OCI-LY3 (cell line): ENCODE results near the gene CLEC16A.

Experiments used
- H2AFZ ChIP-seq: fragments of 200-600, 300-600 bp; shearing (Covaris generic); 2 replicates; pipeline ENCODE4 v1.6.0; 2014; ENCODE audit warnings: antibody characterized with exemption, low read depth, low read length
- H3K27ac ChIP-seq: fragments of 200-600, 300-600 bp; sonication (generic); 2 replicates; pipeline ENCODE4 v1.5.1; 2014; ENCODE audit warnings: mild to moderate bottlenecking, low read length, moderate library complexity, mixed read lengths
- H3K27me3 ChIP-seq: fragments of 200-600, 300-600 bp; sonication (generic); 2 replicates; pipeline ENCODE4 v1.6.1; 2014; ENCODE audit warnings: low read depth, low read length, mixed read lengths
- H3K36me3 ChIP-seq: fragments of 200-600, 300-600 bp; sonication (generic); replicated peaks from 2 replicates; pipeline ENCODE3; 2014; ENCODE audit warnings: low read depth, low read length, mixed read lengths
- H3K4me1 ChIP-seq: fragments of 300-600, 200-600 bp; sonication (generic); 2 replicates; pipeline ENCODE4 v1.6.1; 2014; ENCODE audit warnings: low read length, mixed read lengths
- H3K4me2 ChIP-seq: fragments of 200-600, 300-600 bp; sonication (generic); 2 replicates; pipeline ENCODE4 v1.6.1; 2014; ENCODE audit warnings: low read length, mixed read lengths
- H3K4me3 ChIP-seq: fragments of 300-600, 200-600 bp; sonication (generic); 2 replicates; pipeline ENCODE4 v1.5.1; 2014; ENCODE audit warnings: antibody characterized with exemption, mild to moderate bottlenecking, low read length, moderate library complexity
- H3K79me2 ChIP-seq: fragments of 300-600, 200-600 bp; shearing (Covaris generic); 2 replicates; pipeline ENCODE4 v1.6.1; 2014; ENCODE audit warnings: mild to moderate bottlenecking, low read length, mixed read lengths
- H3K9ac ChIP-seq: fragments of 300-600, 200-600 bp; shearing (Covaris generic); 2 replicates; pipeline ENCODE4 v1.6.0; 2014; ENCODE audit warnings: mild to moderate bottlenecking, low read length, moderate library complexity
- H3K9me3 ChIP-seq: fragments of 200-600, 300-600 bp; shearing (Covaris generic); 2 replicates; pipeline ENCODE4 v1.6.1; 2014; ENCODE audit warnings: low read length, mixed read lengths; ENCODE audit not compliant: insufficient read depth
- H4K20me1 ChIP-seq: fragments of 200-600, 300-600 bp; sonication (generic); 2 replicates; pipeline ENCODE4 v1.6.1; 2016; ENCODE audit warnings: low read length, mixed read lengths; ENCODE audit not compliant: insufficient read depth
- CTCF ChIP-seq: fragments of 200-600, 300-600 bp; sonication (generic); IDR thresholded peaks from 2 replicates; pipeline ENCODE4 v1.5.1; 2014; ENCODE audit warnings: antibody characterized with exemption, low read length, low read depth
- EZH2phosphoT487 ChIP-seq: fragments of 200-600 bp; shearing (Covaris generic); IDR thresholded peaks from 2 replicates; pipeline ENCODE4 v1.6.1; 2018; ENCODE audit warnings: antibody characterized with exemption, mixed run types, low read depth

The CLEC16A gene

DNA sequence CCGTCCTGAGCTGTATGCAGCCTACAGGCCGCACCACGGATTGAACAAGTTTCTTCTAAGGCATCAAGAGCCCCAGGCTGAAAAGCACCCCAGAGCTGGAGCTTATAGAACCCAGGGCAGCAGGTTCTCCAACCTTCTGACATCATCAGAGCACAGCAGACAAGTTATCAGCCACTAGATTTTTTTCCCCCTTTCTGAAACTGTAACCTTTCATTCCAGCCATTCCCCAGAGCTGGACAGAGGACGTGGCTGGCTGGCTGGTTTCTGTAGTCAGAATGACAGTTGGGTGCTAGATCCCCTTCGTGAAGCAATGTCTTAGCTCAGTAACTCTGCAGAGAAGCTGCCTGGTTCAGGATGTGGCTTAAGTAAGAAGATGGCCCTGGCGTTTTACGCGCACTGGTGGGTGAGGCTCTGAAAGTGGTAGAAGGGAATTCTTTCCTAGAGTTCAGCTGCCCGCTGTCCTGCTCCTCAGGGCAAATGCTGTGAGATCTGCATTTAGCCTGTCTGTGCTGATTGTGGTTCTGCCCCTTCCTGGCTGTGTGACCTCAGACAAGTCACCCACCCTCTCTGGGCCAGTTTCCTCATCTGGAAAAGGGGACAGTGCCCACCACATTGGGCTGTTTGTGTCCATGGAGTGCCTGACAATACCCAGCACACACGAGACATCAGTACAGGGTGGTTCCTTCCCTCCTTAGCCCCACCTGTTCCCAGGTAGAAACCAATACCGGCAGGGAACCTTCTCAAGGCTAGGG is 11.2 kb upstream of the CLEC16A start:
- Histone ChIP-seq H3K9me3 (no peaks in the 10 kb centered on the region), H3K9ac (no peak overlapping the region), H4K20me1 (peaks cover 19% of the 10 kb centered on the region; the same call in 1 of the 2 replicates), H2AFZ (no peak overlapping the region), H3K36me3 (peaks cover 21% of the 10 kb centered on the region), H3K27ac (no peak overlapping the region), H3K27me3 (no peaks in the 10 kb centered on the region), H3K79me2 (0 out of 2 replicates have a peak, but pooled peaks cover 4% of the 10 kb centered on the region), H3K4me2 (no peak overlapping the region), H3K4me1 (0 out of 2 replicates have a peak, but pooled peaks cover 9% of the 10 kb centered on the region), H3K4me3 (no peak overlapping the region)
- TF ChIP-seq CTCF (no peak), EZH2phosphoT487 (no peak)

DNA sequence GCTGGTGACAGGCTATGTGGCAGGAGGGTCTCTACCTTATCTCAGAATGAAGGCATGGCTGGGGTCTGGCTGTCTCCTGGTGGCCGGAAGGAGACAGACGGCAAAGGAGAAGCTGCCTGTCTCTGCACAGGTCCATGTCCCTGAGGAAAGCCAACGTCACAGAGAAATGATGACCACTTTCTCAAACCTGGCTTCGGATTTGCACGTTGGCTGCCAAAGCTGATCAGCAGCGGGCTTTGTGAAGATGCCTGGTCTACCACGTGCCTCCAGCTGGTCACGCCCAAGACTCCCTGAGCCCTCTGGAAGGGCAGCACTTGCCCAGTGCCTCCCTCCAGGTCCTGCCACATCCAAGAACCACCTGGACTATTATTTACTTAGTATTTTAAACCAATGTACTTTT is 10.5 kb upstream of the CLEC16A start:
- TF ChIP-seq EZH2phosphoT487 (no peak), CTCF (no peak)
- H3K4me3 ChIP-seq, result no peak overlapping the region
- H3K79me2 ChIP-seq, result peaks cover 9% of the 10 kb centered on the region; the same call in 1 of the 2 replicates
- H3K36me3 ChIP-seq, result peaks cover 28% of the 10 kb centered on the region
- H3K27me3 ChIP-seq, result no peaks in the 10 kb centered on the region
- H4K20me1 ChIP-seq, result peaks cover 19% of the 10 kb centered on the region; the same call in 1 of the 2 replicates
- H3K27ac ChIP-seq, result no peak overlapping the region
- no peak overlapping the region for H2AFZ ChIP-seq
- no peak overlapping the region for H3K9ac ChIP-seq
- peaks cover 9% of the 10 kb centered on the region; the same call in 1 of the 2 replicates for H3K4me1 ChIP-seq
- no peak overlapping the region for H3K4me2 ChIP-seq
- no peaks in the 10 kb centered on the region for H3K9me3 ChIP-seq

GRCh38 chr16:10934325-10935107 is 9.8 kb upstream of the CLEC16A start:
- peaks cover 24% of the 10 kb centered on the region; the same call in 1 of the 2 replicates for H4K20me1 ChIP-seq
- H3K79me2 ChIP-seq, result peaks cover 13% of the 10 kb centered on the region
- no peak for TF ChIP-seq EZH2phosphoT487
- no peak for TF ChIP-seq CTCF
- no peak overlapping the region for H3K4me2 ChIP-seq
- H3K27ac ChIP-seq, result no peak overlapping the region
- H3K4me1 ChIP-seq, result peaks cover 7% of the 10 kb centered on the region; the same call in 1 of the 2 replicates
- H3K9me3 ChIP-seq, result no peaks in the 10 kb centered on the region
- peaks cover 34% of the 10 kb centered on the region for H3K36me3 ChIP-seq
- no peak overlapping the region for H3K9ac ChIP-seq
- H3K27me3 ChIP-seq, result no peaks in the 10 kb centered on the region
- H2AFZ ChIP-seq, result no peak overlapping the region
- no peak overlapping the region for H3K4me3 ChIP-seq

GRCh38 chr16:10935226-10935915 is 9.0 kb upstream of the CLEC16A start:
- no peak overlapping the region for H3K9ac ChIP-seq
- no peak overlapping the region for H3K4me2 ChIP-seq
- H4K20me1 ChIP-seq, result peaks cover 28% of the 10 kb centered on the region
- no peaks in the 10 kb centered on the region for H3K9me3 ChIP-seq
- peaks cover 16% of the 10 kb centered on the region for H3K4me1 ChIP-seq
- peaks cover 43% of the 10 kb centered on the region for H3K36me3 ChIP-seq
- H3K4me3 ChIP-seq, result no peak overlapping the region
- TF ChIP-seq EZH2phosphoT487 (no peak), CTCF (no peak)
- peaks cover 21% of the 10 kb centered on the region for H3K79me2 ChIP-seq
- no peaks in the 10 kb centered on the region for H3K27me3 ChIP-seq
- H3K27ac ChIP-seq, result no peak overlapping the region
- no peak overlapping the region for H2AFZ ChIP-seq
